Measurements from ENCODE around the gene NUCKS1.

DNA sequence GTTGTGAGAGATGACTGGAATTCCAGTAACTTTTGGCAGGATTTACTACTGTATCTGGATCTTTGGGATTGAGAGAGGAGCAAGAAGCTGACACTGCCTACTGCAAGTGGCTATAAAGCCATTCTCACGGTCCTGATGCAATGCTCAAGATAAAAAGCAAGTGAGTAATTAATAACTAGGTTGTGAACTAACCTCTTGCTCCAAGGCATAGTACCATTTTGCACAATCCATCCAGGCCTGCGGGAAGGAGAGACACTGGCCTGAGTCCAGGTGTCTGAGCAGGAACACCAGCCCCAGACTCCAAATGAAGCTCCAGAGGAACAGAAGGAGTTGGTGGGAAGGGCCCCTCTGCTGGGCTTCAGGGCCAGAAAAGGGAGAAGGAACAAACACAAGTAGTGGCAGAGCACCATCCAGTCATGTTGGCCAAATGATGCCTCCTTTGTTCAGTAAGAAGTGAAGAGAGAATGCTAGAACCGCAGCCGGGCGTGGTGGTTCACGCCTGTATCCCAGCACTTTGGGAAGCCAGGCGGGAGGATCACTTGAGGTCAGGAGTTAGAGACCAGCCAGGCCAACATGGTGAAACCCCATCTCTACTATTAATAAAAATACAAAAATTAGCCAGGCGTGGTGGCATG, 59.7 kb downstream of the NUCKS1 start:
- TF ChIP-seq, protein P1, sequence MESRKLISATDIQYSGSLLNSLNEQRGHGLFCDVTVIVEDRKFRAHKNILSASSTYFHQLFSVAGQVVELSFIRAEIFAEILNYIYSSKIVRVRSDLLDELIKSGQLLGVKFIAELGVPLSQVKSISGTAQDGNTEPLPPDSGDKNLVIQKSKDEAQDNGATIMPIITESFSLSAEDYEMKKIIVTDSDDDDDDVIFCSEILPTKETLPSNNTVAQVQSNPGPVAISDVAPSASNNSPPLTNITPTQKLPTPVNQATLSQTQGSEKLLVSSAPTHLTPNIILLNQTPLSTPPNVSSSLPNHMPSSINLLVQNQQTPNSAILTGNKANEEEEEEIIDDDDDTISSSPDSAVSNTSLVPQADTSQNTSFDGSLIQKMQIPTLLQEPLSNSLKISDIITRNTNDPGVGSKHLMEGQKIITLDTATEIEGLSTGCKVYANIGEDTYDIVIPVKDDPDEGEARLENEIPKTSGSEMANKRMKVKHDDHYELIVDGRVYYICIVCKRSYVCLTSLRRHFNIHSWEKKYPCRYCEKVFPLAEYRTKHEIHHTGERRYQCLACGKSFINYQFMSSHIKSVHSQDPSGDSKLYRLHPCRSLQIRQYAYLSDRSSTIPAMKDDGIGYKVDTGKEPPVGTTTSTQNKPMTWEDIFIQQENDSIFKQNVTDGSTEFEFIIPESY (IDR thresholded peaks at IDR 0.05; ENCODE audit: borderline replicate concordance, low read depth): no peak
- TF ChIP-seq FOSL2 (IDR thresholded peaks at IDR 0.05; ENCODE audit: borderline replicate concordance, low read depth): no peak
- TF ChIP-seq CHD2 (IDR thresholded peaks at IDR 0.05; ENCODE audit: low read length, partially characterized antibody): no peak
- TF ChIP-seq, protein P2, sequence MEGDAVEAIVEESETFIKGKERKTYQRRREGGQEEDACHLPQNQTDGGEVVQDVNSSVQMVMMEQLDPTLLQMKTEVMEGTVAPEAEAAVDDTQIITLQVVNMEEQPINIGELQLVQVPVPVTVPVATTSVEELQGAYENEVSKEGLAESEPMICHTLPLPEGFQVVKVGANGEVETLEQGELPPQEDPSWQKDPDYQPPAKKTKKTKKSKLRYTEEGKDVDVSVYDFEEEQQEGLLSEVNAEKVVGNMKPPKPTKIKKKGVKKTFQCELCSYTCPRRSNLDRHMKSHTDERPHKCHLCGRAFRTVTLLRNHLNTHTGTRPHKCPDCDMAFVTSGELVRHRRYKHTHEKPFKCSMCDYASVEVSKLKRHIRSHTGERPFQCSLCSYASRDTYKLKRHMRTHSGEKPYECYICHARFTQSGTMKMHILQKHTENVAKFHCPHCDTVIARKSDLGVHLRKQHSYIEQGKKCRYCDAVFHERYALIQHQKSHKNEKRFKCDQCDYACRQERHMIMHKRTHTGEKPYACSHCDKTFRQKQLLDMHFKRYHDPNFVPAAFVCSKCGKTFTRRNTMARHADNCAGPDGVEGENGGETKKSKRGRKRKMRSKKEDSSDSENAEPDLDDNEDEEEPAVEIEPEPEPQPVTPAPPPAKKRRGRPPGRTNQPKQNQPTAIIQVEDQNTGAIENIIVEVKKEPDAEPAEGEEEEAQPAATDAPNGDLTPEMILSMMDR (IDR thresholded peaks at IDR 0.05): no peak
- no peak for TF ChIP-seq POLR2AphosphoS5 (IDR thresholded peaks at IDR 0.05; ENCODE audit: low read depth, low read length)
- TF ChIP-seq, protein P3, sequence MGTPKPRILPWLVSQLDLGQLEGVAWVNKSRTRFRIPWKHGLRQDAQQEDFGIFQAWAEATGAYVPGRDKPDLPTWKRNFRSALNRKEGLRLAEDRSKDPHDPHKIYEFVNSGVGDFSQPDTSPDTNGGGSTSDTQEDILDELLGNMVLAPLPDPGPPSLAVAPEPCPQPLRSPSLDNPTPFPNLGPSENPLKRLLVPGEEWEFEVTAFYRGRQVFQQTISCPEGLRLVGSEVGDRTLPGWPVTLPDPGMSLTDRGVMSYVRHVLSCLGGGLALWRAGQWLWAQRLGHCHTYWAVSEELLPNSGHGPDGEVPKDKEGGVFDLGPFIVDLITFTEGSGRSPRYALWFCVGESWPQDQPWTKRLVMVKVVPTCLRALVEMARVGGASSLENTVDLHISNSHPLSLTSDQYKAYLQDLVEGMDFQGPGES (IDR thresholded peaks at IDR 0.05; ENCODE audit: low read depth, low read length): no peak
- TF ChIP-seq NFIC (IDR thresholded peaks at IDR 0.05; ENCODE audit: borderline replicate concordance): no peak
- no peak for TF ChIP-seq RAD21 (IDR thresholded peaks at IDR 0.05; ENCODE audit: low read length)
- no peak for TF ChIP-seq RFX5 (IDR thresholded peaks at IDR 0.05; ENCODE audit: low read length)
- no peak for TF ChIP-seq SMC3 (IDR thresholded peaks at IDR 0.05; ENCODE audit: low read depth, low read length)
